Left colon (tissue), 2 donors: Measurements from ENCODE around the gene AXIN2. TPM values are rescaled to one million over a fixed set of nuclear protein-coding genes. Genes with fewer than 3 reads are reported as not detected.

ENCODE experiments used
- ATAC-seq: fragments of 200-7000 bp; cut with Tn5 transposase; one replicate; pipeline ENCODE4 v1.9.1; 2020; ENCODE audit warnings: mild to moderate bottlenecking, moderate library complexity
- DNase-seq, 2 donors: peaks; one replicate each; pipeline ENCODE4 v3.0.0-alpha.2; 2020
- intact Hi-C, 2 donors: fragments of 100-400 bp; cut with DNase I in 1 of 2; cut with micrococcal nuclease in 1 of 2; formaldehyde crosslinking; loops; one replicate each; pipeline versions ENCODE4 v1.11.2 to v1.14.0; 2022; cut with DNase I, micrococcal nuclease
- total RNA-seq, 2 donors: library from RNA; stranded (reverse); fragmentation: NEBNext Ultra II Directional; extraction: Animal tissue kit (Norgen Biotek cat#: 25700); gene quantifications; one replicate each; pipeline ENCODE4 v1.2.1, GENCODE V29; 2021
- donor health status: DM: no; HTN: no; CAD: no.
- donor health status: DM: yes; HTN: yes; CAD: no.

Gene AXIN2
- total RNA-seq, 2 donors from 2014 or later, result 27.0 to 46.5 TPM

GRCh38 chr17:65544672-65545071, 16.8 kb downstream of the AXIN2 start:
- ATAC-seq, result no peak

GRCh38 chr17:65542610-65543009, 18.8 kb downstream of the AXIN2 start:
- DNase-seq, result no peak
- no peak for ATAC-seq
- intact Hi-C loops, result no loop called here

More at GRCh38 chr17:65544672-65545071, 16.8 kb downstream of the AXIN2 start:
- DNase-seq, result no peak
- intact Hi-C loops, result no loop called here

- intact Hi-C loops, result no loop called here
- ATAC-seq (no peak), DNase-seq (no peak)
Measured at GRCh38 chr17:65542067-65542466, 19.4 kb downstream of the AXIN2 start.

GRCh38 chr17:65541453-65541852, 20.0 kb downstream of the AXIN2 start:
- ATAC-seq (no peak), DNase-seq (no peak)
- intact Hi-C loops, result no loop called here

- ATAC-seq (no peak), DNase-seq (no peak)
- intact Hi-C loops, result no loop called here
Measured at GRCh38 chr17:65539630-65540266, 21.7 kb downstream of the AXIN2 start.

GRCh38 chr17:65538675-65539529, 22.5 kb downstream of the AXIN2 start:
- ATAC-seq (no peak), DNase-seq (no peak)
- intact Hi-C loops, result no loop called here

GRCh38 chr17:65537845-65538674, 23.4 kb downstream of the AXIN2 start:
- ATAC-seq (peak; percentile 19), DNase-seq (no peak)
- intact Hi-C loops, result no loop called here

GRCh38 chr17:65537343-65537844, 24.1 kb downstream of the AXIN2 start:
- DNase-seq (no peak), ATAC-seq (no peak)
- intact Hi-C loops, result no loop called here

GRCh38 chr17:65536573-65537342, 24.7 kb downstream of the AXIN2 start:
- no peak for ATAC-seq
- intact Hi-C loops, result no loop called here
- DNase-seq, result no peak

GRCh38 chr17:65535777-65536572, 25.5 kb downstream of the AXIN2 start:
- DNase-seq (no peak), ATAC-seq (no peak)
- intact Hi-C loops, result no loop called here

- intact Hi-C loops, result no loop called here
- DNase-seq (no peak), ATAC-seq (no peak)
Measured at GRCh38 chr17:65533852-65534457, 27.5 kb downstream of the AXIN2 start.

- no peak for ATAC-seq
- no peak for DNase-seq
- intact Hi-C loops, result no loop called here
Measured at GRCh38 chr17:65533056-65533745, 28.2 kb downstream of the AXIN2 start.

GRCh38 chr17:65532101-65532890, 29.2 kb downstream of the AXIN2 start:
- ATAC-seq, result peak; percentile 20
- intact Hi-C loops, result no loop called here
- DNase-seq, result no peak

- intact Hi-C loops, result no loop called here
- DNase-seq, result peak in 1 of 2 donors; percentile 46
- peak; percentile 52 for ATAC-seq
Measured at GRCh38 chr17:65531256-65532100, 30.0 kb downstream of the AXIN2 start.

- DNase-seq, result no peak
- intact Hi-C loops, result no loop called here
- no peak for ATAC-seq
Measured at GRCh38 chr17:65530523-65531255, 30.8 kb downstream of the AXIN2 start.
